Uterus (tissue), 4 donors: ENCODE results near the gene MYBL2. TPM values are rescaled to one million over a fixed set of nuclear protein-coding genes. Genes with fewer than 3 reads are reported as not detected.
A peak's percentile ranks its signal among the peaks of the same experiment; 100 is the strongest.
"Not testable (repeated sequence)": the region's sequence is repeated elsewhere in the genome, so short reads cannot be mapped to it uniquely, and the experiment has no call there.

Experiments
- DNase-seq, 2 donors: peaks; one replicate each; pipeline ENCODE4 v3.0.0-alpha.2; 2019 to 2020
- H3K27ac ChIP-seq, 2 donors: fragments of 200-600 bp; sonication (generic); 1 replicate in 1 of 2; 2 replicates in 1 of 2; pipeline ENCODE4 v1.5.1; 2016 to 2018
- H3K27me3 ChIP-seq, 2 donors: fragments of 200-600 bp; sonication (generic); one replicate each; pipeline ENCODE4 v1.5.1; 2018 to 2019; ENCODE audit warnings: control low read depth in 1 of 2
- H3K36me3 ChIP-seq, 2 donors: fragments of 200-600 bp; sonication (generic); one replicate each; pipeline ENCODE4 v1.5.1; 2019; ENCODE audit warnings: control low read depth in 1 of 2
- H3K4me1 ChIP-seq, 2 donors: fragments of 200-600 bp; sonication (generic); one replicate each; pipeline ENCODE4 v1.5.1; 2018 to 2019; ENCODE audit warnings: control low read depth in 1 of 2
- H3K4me3 ChIP-seq, 2 donors: fragments of 200-600 bp; sonication (generic); 1 replicate in 1 of 2; 2 replicates in 1 of 2; pipeline ENCODE4 v1.5.1; 2018 to 2019; ENCODE audit warnings: mild to moderate bottlenecking in 1 of 2
- H3K9me3 ChIP-seq, 2 donors: fragments of 200-600 bp; sonication (generic); one replicate each; pipeline ENCODE4 v1.5.1; 2019; ENCODE audit warnings: control low read depth in 1 of 2
- CTCF ChIP-seq, 4 experiments: fragments of 200-600 bp in 2 of 4; fragments of 450-650 bp in 2 of 4; sonication (generic) in 2 of 4; IDR thresholded peaks; one replicate each; pipeline ENCODE4 v1.5.1; 2016 to 2019; ENCODE audit warnings: antibody characterized with exemption in 4 of 4, mild to moderate bottlenecking in 2 of 4, moderate library complexity in 1 of 4
- POLR2A ChIP-seq, 2 donors: fragments of 450-650 bp; IDR thresholded peaks; one replicate each; pipeline ENCODE4 v1.6.1; 2016; ENCODE audit warnings: antibody characterized with exemption in 2 of 2, mild to moderate bottlenecking in 1 of 2, moderate library complexity in 1 of 2
- intact Hi-C: fragments of 100-400 bp; cut with DNase I; formaldehyde crosslinking; loops from one replicate; pipeline ENCODE4 v1.15.1; 2023; ENCODE audit warnings: low total_unique reads
- total RNA-seq, 4 donors: library from RNA; depleted of rRNA in 3 of 4; stranded (reverse); fragments of >200 nt in 3 of 4; gene quantifications; one replicate each; pipeline versions ENCODE4 v1.1.0 to v1.2.4, GENCODE V29; 2014 to 2023
- donor health status: DM: yes; HTN: yes; CAD: no.

Gene MYBL2
- total RNA-seq, 4 donors from 2014 or later, result 0.29 to 5.2 TPM; not detected in 2

- Histone ChIP-seq H3K9me3 (no peaks in the 10 kb centered on the region), H3K4me3 (no peak overlapping the region), H3K4me1 (no peaks in the 10 kb centered on the region), H3K27me3 (no peaks in the 10 kb centered on the region), H3K36me3 (no peaks in the 10 kb centered on the region), H3K27ac (no peak overlapping the region)
- no peak for DNase-seq
- intact Hi-C loops, result no loop called here
- TF ChIP-seq CTCF (IDR thresholded peaks at IDR 0.05), result no peak
Measured at GRCh38 chr20:43653966-43654365, 12.9 kb upstream of the MYBL2 start.

- intact Hi-C loops, H3K27me3 ChIP-seq, DNase-seq, H3K9me3 ChIP-seq, H3K27ac ChIP-seq, H3K4me3 ChIP-seq, H3K36me3 ChIP-seq, H3K4me1 ChIP-seq: not testable (repeated sequence)
Measured at GRCh38 chr20:43655176-43655575, 11.7 kb upstream of the MYBL2 start.

- Histone ChIP-seq H3K27me3 (no peaks in the 10 kb centered on the region), H3K4me1 (no peaks in the 10 kb centered on the region), H3K36me3 (no peaks in the 10 kb centered on the region), H3K9me3 (no peaks in the 10 kb centered on the region), H3K27ac (no peak overlapping the region), H3K4me3 (no peak overlapping the region)
- intact Hi-C loops, result no loop called here
- TF ChIP-seq CTCF (IDR thresholded peaks at IDR 0.05) (no peak), POLR2A (IDR thresholded peaks at IDR 0.05) (no peak)
- no peak for DNase-seq
Measured at GRCh38 chr20:43655937-43656336, 11.0 kb upstream of the MYBL2 start.

- Histone ChIP-seq H3K4me3 (peak overlapping the region in 1 of 2 donors; percentile 57), H3K27me3 (no peaks in the 10 kb centered on the region), H3K36me3 (no peaks in the 10 kb centered on the region), H3K27ac (peak overlapping the region in 1 of 2 donors; percentile 3), H3K4me1 (no peaks in the 10 kb centered on the region), H3K9me3 (no peaks in the 10 kb centered on the region)
- intact Hi-C loops, result no loop called here
- no peak for DNase-seq
- no peak for TF ChIP-seq POLR2A (IDR thresholded peaks at IDR 0.05)
- TF ChIP-seq CTCF (IDR thresholded peaks at IDR 0.05), result no peak
Measured at GRCh38 chr20:43658069-43658722, 8.7 kb upstream of the MYBL2 start.

GRCh38 chr20:43658723-43659419, 8.0 kb upstream of the MYBL2 start:
- Histone ChIP-seq H3K27me3 (no peaks in the 10 kb centered on the region), H3K4me1 (no peaks in the 10 kb centered on the region), H3K27ac (no peak overlapping the region), H3K4me3 (no peak overlapping the region), H3K36me3 (no peaks in the 10 kb centered on the region), H3K9me3 (no peaks in the 10 kb centered on the region)
- intact Hi-C loops, result no loop called here
- TF ChIP-seq POLR2A (IDR thresholded peaks at IDR 0.05), result no peak
- TF ChIP-seq CTCF (IDR thresholded peaks at IDR 0.05), result no peak
- no peak for DNase-seq
